ENCODE measurements around the gene SLC25A6. TPM values are rescaled to one million over a fixed set of nuclear protein-coding genes. Genes with fewer than 3 reads are reported as not detected.

The SLC25A6 gene
- total and polyA plus RNA-seq, 2 of the 13 experiments (the other 11 are each of a cell fraction or from before 2014, with no cell fraction given) = 138 to 581 TPM

DNA sequence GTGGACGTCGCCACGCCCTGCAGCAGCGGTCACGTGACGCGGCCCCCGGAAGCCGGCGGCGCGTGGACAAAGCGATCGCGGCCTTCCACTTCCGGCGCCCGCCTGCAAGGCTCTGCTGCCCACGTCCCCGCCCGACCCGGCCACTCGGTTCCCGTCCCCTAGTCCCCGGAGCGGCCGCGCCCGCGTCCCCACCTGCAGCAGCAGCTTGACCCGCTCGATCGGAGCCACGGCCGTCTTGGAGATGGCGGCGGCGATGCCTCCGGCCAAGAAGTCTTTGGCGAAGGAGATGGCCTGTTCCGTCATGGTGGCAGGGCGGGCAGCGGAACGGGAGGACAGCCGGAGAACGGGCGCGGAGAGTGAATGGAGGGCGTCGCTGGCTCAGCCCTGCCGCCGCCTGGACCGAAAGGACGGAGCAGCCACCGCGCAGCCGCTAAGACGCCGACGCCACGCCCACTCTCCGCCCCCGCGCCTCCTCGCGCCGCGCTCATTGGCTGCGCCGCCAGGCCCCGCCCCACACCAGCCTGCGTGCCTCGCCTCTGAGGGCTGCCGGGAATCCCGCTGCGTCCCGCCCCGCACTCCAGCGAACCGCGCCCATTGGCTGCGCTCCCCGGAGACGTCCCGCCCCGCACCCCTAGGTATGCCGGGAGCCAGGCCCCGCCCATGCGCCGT is at the start of gene SLC25A6 (continued):
- TF ChIP-seq ZNF572 (CRISPR knock-in tag; IDR thresholded peaks at IDR 0.05) = peak; percentile 81
- TF ChIP-seq ZNF569 (CRISPR knock-in tag; IDR thresholded peaks at IDR 0.05; ENCODE audit: borderline replicate concordance) = no peak
- TF ChIP-seq, protein P1, sequence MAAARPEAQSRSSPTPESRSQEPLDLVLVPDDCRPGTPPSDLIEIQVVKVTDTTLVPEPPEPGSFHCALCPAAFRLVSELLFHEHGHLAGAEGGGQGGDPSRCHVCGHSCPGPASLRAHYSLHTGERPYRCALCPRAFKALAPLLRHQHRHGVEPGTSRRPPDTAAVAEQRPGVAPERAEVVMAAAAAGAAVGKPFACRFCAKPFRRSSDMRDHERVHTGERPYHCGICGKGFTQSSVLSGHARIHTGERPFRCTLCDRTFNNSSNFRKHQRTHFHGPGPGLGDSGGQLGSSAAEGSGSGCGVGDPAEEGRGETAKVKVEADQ (CRISPR knock-in tag; IDR thresholded peaks at IDR 0.05; ENCODE audit: borderline replicate concordance) = peak; percentile 95
- TF ChIP-seq RBM39 (IDR thresholded peaks at IDR 0.05; ENCODE audit: low read depth, low read length, poor library complexity, severe bottlenecking) = peak; percentile 88
- peak; percentile 27; the same call in 1 of the 2 replicates for TF ChIP-seq CBFB (CRISPR knock-in tag; IDR thresholded peaks at IDR 0.05)
- 0 out of 2 replicates have a peak, but pooled peaks have one; percentile 48 for TF ChIP-seq NFKBIZ (CRISPR knock-in tag; IDR thresholded peaks at IDR 0.05)
- no peak; the same call in 1 of the 2 replicates for TF ChIP-seq ZNF451 (CRISPR knock-in tag; IDR thresholded peaks at IDR 0.05)
- TF ChIP-seq ZNF777 (CRISPR knock-in tag; IDR thresholded peaks at IDR 0.05) = peak; percentile 69
- TF ChIP-seq STAT5B (CRISPR knock-in tag; IDR thresholded peaks at IDR 0.05) = peak; percentile 43; the same call in 1 of the 2 replicates
- TF ChIP-seq ZNF781 (CRISPR knock-in tag; IDR thresholded peaks at IDR 0.05; ENCODE audit: borderline replicate concordance, not compliant biosample characterization) = peak; percentile 29
- peak; percentile 35 for TF ChIP-seq YY1 (IDR thresholded peaks at IDR 0.05; ENCODE audit: insufficient read depth, insufficient replicate concordance, low read depth, low read length)
- TF ChIP-seq HCFC1 (IDR thresholded peaks at IDR 0.05; ENCODE audit: low read depth, low read length) = peak; percentile 24
- TF ChIP-seq ARNT (IDR thresholded peaks at IDR 0.05) = no peak

- H3K27ac ChIP-seq (ENCODE audit: extremely low read length, insufficient read depth, low read length) = no peak overlapping the region
Observed at GRCh38 chrX:1440506-1440905, 48.6 kb upstream of the SLC25A6 start.

More at GRCh38 chrX:1440506-1440905, 48.6 kb upstream of the SLC25A6 start:
- H3K9me3 ChIP-seq (ENCODE audit: low read length) = no peaks in the 10 kb centered on the region
- H3K79me2 ChIP-seq (ENCODE audit: insufficient read depth, low read length) = no peaks in the 10 kb centered on the region
- WGBS (ENCODE audit: low lambda C conversion rate) = 98% methylated on average over 6 of the region's 6 CpGs
- no peaks in the 10 kb centered on the region for H3K4me1 ChIP-seq (ENCODE audit: insufficient read depth, low read length)
- H3K27me3 ChIP-seq (ENCODE audit: control insufficient read depth in 1 of 2, insufficient read depth in 2 of 2, low read length in 2 of 2) = no peaks in the 10 kb centered on the region
- ChIA-PET POLR2A (no interaction called here), CTCF (ENCODE audit: low intra/inter-chr PET ratio, low total read pairs) (no interaction called here)
- in situ Hi-C loops (cut with HindIII; ENCODE audit: extremely low pct_ligation_motif_present, low pct_unique_long_range_greater_than_20kb) (no loop called here), intact Hi-C loops (cut with micrococcal nuclease; ENCODE audit: unreplicated experiment) (no loop called here)
- H2AFZ ChIP-seq (ENCODE audit: low read length) = no peak overlapping the region
- no peaks in the 10 kb centered on the region for H4K20me1 ChIP-seq (ENCODE audit: insufficient read depth, low read length)
- no peak for TF ChIP-seq ZNF367 (CRISPR knock-in tag; IDR thresholded peaks at IDR 0.05; ENCODE audit: borderline replicate concordance)
- no peak for TF ChIP-seq WIZ (CRISPR knock-in tag; IDR thresholded peaks at IDR 0.05)
- no peak for TF ChIP-seq ZNF207 (IDR thresholded peaks at IDR 0.05; ENCODE audit: borderline replicate concordance)
- no peak for TF ChIP-seq ZNF24 (IDR thresholded peaks at IDR 0.05)
- no peak for TF ChIP-seq TBX2 (CRISPR knock-in tag; IDR thresholded peaks at IDR 0.05; ENCODE audit: borderline replicate concordance)
- TF ChIP-seq ZFY (CRISPR knock-in tag; IDR thresholded peaks at IDR 0.05) = no peak
- TF ChIP-seq, protein P2, sequence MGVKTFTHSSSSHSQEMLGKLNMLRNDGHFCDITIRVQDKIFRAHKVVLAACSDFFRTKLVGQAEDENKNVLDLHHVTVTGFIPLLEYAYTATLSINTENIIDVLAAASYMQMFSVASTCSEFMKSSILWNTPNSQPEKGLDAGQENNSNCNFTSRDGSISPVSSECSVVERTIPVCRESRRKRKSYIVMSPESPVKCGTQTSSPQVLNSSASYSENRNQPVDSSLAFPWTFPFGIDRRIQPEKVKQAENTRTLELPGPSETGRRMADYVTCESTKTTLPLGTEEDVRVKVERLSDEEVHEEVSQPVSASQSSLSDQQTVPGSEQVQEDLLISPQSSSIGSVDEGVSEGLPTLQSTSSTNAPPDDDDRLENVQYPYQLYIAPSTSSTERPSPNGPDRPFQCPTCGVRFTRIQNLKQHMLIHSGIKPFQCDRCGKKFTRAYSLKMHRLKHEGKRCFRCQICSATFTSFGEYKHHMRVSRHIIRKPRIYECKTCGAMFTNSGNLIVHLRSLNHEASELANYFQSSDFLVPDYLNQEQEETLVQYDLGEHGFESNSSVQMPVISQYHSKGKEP (CRISPR knock-in tag; IDR thresholded peaks at IDR 0.05) = no peak
- BruUV-seq (replicated peaks) = no TSS peak
- peaks cover 2 to 11% of the 10 kb centered on the region in 2 experiments; a peak in 3 of 5 replicates for H3K36me3 ChIP-seq (replicated peaks in 1 of 2; ENCODE audit: control insufficient read depth in 1 of 2, insufficient read depth in 2 of 2, low read length in 2 of 2)
- no peak overlapping the region for H3K4me2 ChIP-seq (ENCODE audit: low read depth, low read length)
- no peak for DNase-seq (ENCODE audit: low spot score)
- ATAC-seq = no peak
- FAIRE-seq = no peak
- no peak overlapping the region for H3K9ac ChIP-seq (ENCODE audit: insufficient read depth, low read depth, low read length)
- H3K4me3 ChIP-seq (replicated peaks in 1 of 3; ENCODE audit: insufficient read depth in 1 of 3, low read depth in 2 of 3, low read length in 3 of 3) = no peak overlapping the region
